ENCODE measurements around the gene TRAPPC13.
"Not testable (repeated sequence)": the region's sequence is repeated elsewhere in the genome, so short reads cannot be mapped to it uniquely, and the experiment has no call there.

Gene TRAPPC13

DNA sequence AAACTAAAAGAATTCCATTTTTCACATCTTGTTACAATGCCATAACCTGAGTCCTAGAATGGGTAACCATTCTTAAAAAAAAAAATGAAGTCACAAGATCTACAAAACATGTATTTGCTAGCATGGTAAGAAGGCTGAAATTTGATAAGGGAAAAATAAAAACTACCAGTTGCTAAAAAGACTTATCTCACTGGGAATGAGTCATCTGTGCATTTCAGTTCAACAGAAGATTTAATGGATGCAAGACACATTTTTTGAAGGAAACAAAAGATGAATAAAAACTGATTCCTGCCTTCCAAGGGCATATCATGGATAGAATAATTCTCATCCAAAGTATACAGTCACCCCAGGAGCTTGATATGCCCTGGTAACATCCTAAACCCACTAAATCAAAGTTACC, 49.9 kb downstream of the TRAPPC13 start:
- H3K9me3 ChIP-seq (ENCODE audit: control insufficient read depth, low read length): no peaks in the 10 kb centered on the region
- H3K27me3 ChIP-seq (ENCODE audit: control insufficient read depth, insufficient read depth, low read length): no peaks in the 10 kb centered on the region
- no peak overlapping the region for H2AFZ ChIP-seq
- H3K79me2 ChIP-seq: no peaks in the 10 kb centered on the region
- no peak overlapping the region for H3K9ac ChIP-seq
- H3K36me3 ChIP-seq (ENCODE audit: control insufficient read depth, insufficient read depth, low read length): no peaks in the 10 kb centered on the region
- TF ChIP-seq, protein P1, sequence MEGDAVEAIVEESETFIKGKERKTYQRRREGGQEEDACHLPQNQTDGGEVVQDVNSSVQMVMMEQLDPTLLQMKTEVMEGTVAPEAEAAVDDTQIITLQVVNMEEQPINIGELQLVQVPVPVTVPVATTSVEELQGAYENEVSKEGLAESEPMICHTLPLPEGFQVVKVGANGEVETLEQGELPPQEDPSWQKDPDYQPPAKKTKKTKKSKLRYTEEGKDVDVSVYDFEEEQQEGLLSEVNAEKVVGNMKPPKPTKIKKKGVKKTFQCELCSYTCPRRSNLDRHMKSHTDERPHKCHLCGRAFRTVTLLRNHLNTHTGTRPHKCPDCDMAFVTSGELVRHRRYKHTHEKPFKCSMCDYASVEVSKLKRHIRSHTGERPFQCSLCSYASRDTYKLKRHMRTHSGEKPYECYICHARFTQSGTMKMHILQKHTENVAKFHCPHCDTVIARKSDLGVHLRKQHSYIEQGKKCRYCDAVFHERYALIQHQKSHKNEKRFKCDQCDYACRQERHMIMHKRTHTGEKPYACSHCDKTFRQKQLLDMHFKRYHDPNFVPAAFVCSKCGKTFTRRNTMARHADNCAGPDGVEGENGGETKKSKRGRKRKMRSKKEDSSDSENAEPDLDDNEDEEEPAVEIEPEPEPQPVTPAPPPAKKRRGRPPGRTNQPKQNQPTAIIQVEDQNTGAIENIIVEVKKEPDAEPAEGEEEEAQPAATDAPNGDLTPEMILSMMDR (IDR thresholded peaks at IDR 0.05): no peak
- H3K4me3 ChIP-seq (ENCODE audit: low read depth, low read length): no peak overlapping the region
- H3K4me1 ChIP-seq: no peaks in the 10 kb centered on the region
- no peak overlapping the region for H3K27ac ChIP-seq
- H3K4me2 ChIP-seq (ENCODE audit: low read length): no peak overlapping the region

DNA sequence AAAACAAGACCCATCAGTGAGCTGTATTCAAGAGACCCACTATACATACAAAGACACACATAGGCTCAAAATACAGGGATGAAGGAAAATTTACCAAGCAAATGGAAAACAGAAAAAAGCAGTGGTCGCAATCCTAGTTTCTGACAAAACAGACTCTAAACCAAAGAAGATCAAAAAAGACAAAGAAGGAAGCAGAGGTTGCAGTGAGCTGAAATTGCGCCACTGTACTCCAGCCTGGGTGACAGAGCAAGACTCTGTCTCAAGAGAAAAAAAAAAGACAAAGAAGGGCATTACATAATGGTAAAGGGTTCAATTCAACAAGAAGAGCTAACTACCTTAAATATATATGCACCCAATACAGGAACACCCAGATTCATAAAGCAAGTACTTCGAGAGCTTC, 51.2 kb downstream of the TRAPPC13 start:
- H3K4me2 ChIP-seq (ENCODE audit: low read length); H3K9ac ChIP-seq; H3K4me1 ChIP-seq; H3K27me3 ChIP-seq (ENCODE audit: control insufficient read depth, insufficient read depth, low read length); H3K27ac ChIP-seq; H3K9me3 ChIP-seq (ENCODE audit: control insufficient read depth, low read length); H3K79me2 ChIP-seq; H3K4me3 ChIP-seq (ENCODE audit: low read depth, low read length); H3K36me3 ChIP-seq (ENCODE audit: control insufficient read depth, insufficient read depth, low read length); H2AFZ ChIP-seq: not testable (repeated sequence)

DNA sequence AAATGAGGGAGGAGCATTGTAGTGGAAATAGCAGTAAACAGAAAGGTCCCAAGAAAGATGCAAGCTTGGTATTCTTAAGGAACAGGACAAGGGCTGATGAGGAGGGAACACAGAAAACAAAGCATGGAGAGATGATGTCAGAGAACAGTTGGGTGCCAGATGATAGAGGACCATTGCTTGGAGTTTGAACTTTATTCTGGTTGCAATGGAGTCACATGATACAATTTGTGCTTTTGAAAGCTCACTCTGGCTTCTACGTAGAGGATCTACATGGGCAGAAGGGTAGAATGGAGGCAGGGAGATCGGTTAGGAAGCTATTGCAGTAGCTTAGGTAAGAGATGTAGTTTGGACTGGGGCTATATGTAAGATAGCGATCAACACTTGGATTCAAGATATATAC, 57.3 kb downstream of the TRAPPC13 start:
- Histone ChIP-seq H3K4me2 (ENCODE audit: low read length) (no peak overlapping the region), H3K36me3 (ENCODE audit: control insufficient read depth, insufficient read depth, low read length) (no peaks in the 10 kb centered on the region)

DNA sequence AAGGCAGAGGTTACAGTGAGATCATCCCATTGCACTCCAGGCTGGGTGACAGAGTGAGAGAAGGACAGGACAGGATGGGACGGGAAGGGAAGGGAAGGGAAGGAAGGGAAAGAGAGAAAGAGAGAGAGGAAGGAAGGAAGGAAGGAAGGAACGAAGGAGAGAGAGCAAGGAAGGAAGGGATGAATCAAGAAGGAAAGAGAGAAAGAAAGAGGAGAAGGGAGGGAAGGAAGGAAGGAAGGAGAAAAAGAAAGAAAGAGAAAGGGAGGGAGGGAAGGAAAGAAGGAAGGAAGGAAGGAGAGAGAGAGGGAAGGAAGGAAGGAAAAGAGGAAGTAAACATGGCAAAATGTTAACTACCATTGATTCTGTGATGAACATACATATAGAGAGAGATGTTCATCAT, 68.3 kb downstream of the TRAPPC13 start:
- Histone ChIP-seq H3K4me1 (no peaks in the 10 kb centered on the region), H3K9me3 (ENCODE audit: control insufficient read depth, low read length) (no peaks in the 10 kb centered on the region), H3K4me3 (ENCODE audit: low read depth, low read length) (no peak overlapping the region), H3K36me3 (ENCODE audit: control insufficient read depth, insufficient read depth, low read length) (no peaks in the 10 kb centered on the region), H3K79me2 (no peaks in the 10 kb centered on the region), H2AFZ (no peak overlapping the region), H3K27me3 (ENCODE audit: control insufficient read depth, insufficient read depth, low read length) (no peaks in the 10 kb centered on the region), H3K27ac (no peak overlapping the region), H3K9ac (no peak overlapping the region), H3K4me2 (ENCODE audit: low read length) (no peak overlapping the region)
- TF ChIP-seq, protein P1 (IDR thresholded peaks at IDR 0.05): no peak

More for the DNA sequence above, 57.3 kb downstream of the TRAPPC13 start:
- Histone ChIP-seq H2AFZ (no peak overlapping the region), H3K9me3 (ENCODE audit: control insufficient read depth, low read length) (no peaks in the 10 kb centered on the region), H3K4me1 (no peaks in the 10 kb centered on the region), H3K9ac (no peak overlapping the region), H3K27me3 (ENCODE audit: control insufficient read depth, insufficient read depth, low read length) (no peaks in the 10 kb centered on the region), H3K79me2 (no peaks in the 10 kb centered on the region), H3K27ac (no peak overlapping the region), H3K4me3 (ENCODE audit: low read depth, low read length) (no peak overlapping the region)
- TF ChIP-seq, protein P1 (IDR thresholded peaks at IDR 0.05): no peak

DNA sequence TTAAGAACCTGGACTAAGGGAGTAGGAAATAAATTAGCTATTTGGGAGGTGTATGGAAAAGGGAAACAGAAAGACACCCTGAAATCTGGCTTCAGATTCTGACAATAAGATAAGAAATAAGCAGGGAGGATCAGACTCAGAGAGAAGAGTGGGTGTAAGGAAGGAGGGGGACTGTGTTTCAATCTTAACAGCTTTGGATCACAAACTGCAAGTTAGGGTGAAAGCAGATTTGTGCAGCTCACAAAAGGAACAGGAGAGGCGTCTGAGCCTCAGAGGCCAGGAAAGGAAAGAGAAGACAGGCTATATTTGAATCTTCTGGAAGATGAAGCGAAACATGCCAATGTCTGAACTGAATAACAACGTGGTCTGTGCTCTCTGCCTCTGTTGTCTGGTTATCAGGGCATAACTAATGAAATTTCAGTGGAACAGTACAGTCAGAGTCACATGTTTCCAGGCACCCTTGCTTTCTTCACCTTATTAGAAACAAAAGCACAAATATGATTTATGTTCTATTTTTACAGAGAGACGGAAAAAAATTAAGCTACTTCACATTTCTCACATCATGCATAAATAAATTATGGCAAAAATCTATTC, 70.4 kb downstream of the TRAPPC13 start:
- H3K27me3 ChIP-seq (ENCODE audit: control insufficient read depth, insufficient read depth, low read length): no peaks in the 10 kb centered on the region
- H3K4me2 ChIP-seq (ENCODE audit: low read length): no peak overlapping the region
- no peak overlapping the region for H3K9ac ChIP-seq
- TF ChIP-seq, protein P1 (IDR thresholded peaks at IDR 0.05): no peak
- no peaks in the 10 kb centered on the region for H3K4me1 ChIP-seq
- H3K4me3 ChIP-seq (ENCODE audit: low read depth, low read length): no peak overlapping the region
- H3K36me3 ChIP-seq (ENCODE audit: control insufficient read depth, insufficient read depth, low read length): no peaks in the 10 kb centered on the region
- no peak overlapping the region for H3K27ac ChIP-seq
- H2AFZ ChIP-seq: no peak overlapping the region
- no peaks in the 10 kb centered on the region for H3K79me2 ChIP-seq
- H3K9me3 ChIP-seq (ENCODE audit: control insufficient read depth, low read length): no peaks in the 10 kb centered on the region

Measured in parathyroid adenoma (tissue), 2 donors.